ENCODE measurements around the gene CELF3. TPM values are rescaled to one million over a fixed set of nuclear protein-coding genes. Genes with fewer than 3 reads are reported as not detected.

The CELF3 gene
- total and polyA plus RNA-seq, 2 experiments from 2014 or later = 0.31 to 0.58 TPM

GRCh38 chr1:151653397-151653796 is 63.2 kb downstream of the CELF3 start:
- H3K4me3 Mint-ChIP-seq = no peak overlapping the region
- H3K4me3 ChIP-seq = no peak overlapping the region

More at GRCh38 chr1:151653397-151653796, 63.2 kb downstream of the CELF3 start:
- DNase-seq (ENCODE audit: low spot score) (no peak), ATAC-seq (no peak)
- TF ChIP-seq REST (IDR thresholded peaks at IDR 0.05; ENCODE audit: unreplicated experiment) (no peak), JUNB (IDR thresholded peaks at IDR 0.05; ENCODE audit: unreplicated experiment) (no peak), EZH2 (IDR thresholded peaks at IDR 0.05; ENCODE audit: low read depth, unreplicated experiment) (no peak), ZNF331 (CRISPR knock-in tag; IDR thresholded peaks at IDR 0.05; ENCODE audit: low read depth) (no peak), EZH2phosphoT487 (IDR thresholded peaks at IDR 0.05; ENCODE audit: unreplicated experiment) (no peak), CREB1 (CRISPR knock-in tag; IDR thresholded peaks at IDR 0.05; ENCODE audit: low read depth) (no peak), POLR2AphosphoS5 (IDR thresholded peaks at IDR 0.05; ENCODE audit: low read depth) (no peak), ZNF114 (CRISPR knock-in tag; IDR thresholded peaks at IDR 0.05) (no peak), ZNF462 (CRISPR knock-in tag; IDR thresholded peaks at IDR 0.05) (no peak)
- Histone ChIP-seq H4K20me1 (replicated peaks; ENCODE audit: insufficient read depth) (0 out of 2 replicates have a peak, but pooled peaks cover 8% of the 10 kb centered on the region), H3K27me3 (ENCODE audit: insufficient read depth) (no peaks in the 10 kb centered on the region), H3K27ac (ENCODE audit: low read depth) (no peak overlapping the region), H3K36me3 (ENCODE audit: insufficient read depth) (no peaks in the 10 kb centered on the region), H3K9me2 (ENCODE audit: insufficient read depth) (no peaks in the 10 kb centered on the region), H3K4me2 (no peak overlapping the region), H2AFZ (no peak overlapping the region), H3K79me2 (replicated peaks; ENCODE audit: insufficient read depth) (peaks cover 39% of the 10 kb centered on the region), H3K4me1 (ENCODE audit: insufficient read depth) (0 out of 2 replicates have a peak, but pooled peaks cover 3% of the 10 kb centered on the region), H3F3A (replicated peaks; ENCODE audit: low read depth) (no peaks in the 10 kb centered on the region)
- Mint-ChIP-seq H3K9me3 (peaks cover 18% of the 10 kb centered on the region), H3K27me3 (ENCODE audit: insufficient read depth, low read depth, poor library complexity) (no peaks in the 10 kb centered on the region), H3K4me1 (no peaks in the 10 kb centered on the region), H3K27ac (no peak overlapping the region), H3K36me3 (ENCODE audit: low read depth) (peaks cover 58% of the 10 kb centered on the region)

Small RNA genes lying within 50 kb of the gene (small RNA-seq; reads per million reads assigned to genes)
- not detected for gene RNU6-662P (ENCODE audit: low replicate concordance)

Other genes with a start within 250 kb of the CELF3 start
- gene CGN, start 205.4 kb downstream of the CELF3 start, total RNA-seq (2014; rRNA removed; shearing (Covaris generic)) = 37.0 and 46.1 TPM in 2 replicates
- gene CGN, start 205.4 kb downstream of the CELF3 start, polyA plus RNA-seq (2016; fragmentation: Nextera tagmentation; extraction: Ambion mirVana) = 11.8 and 13.9 TPM in 2 replicates
- gene TUFT1, start 176.5 kb downstream of the CELF3 start, total RNA-seq (2014; rRNA removed; shearing (Covaris generic)) = 10.4 and 11.9 TPM in 2 replicates
- gene TUFT1, start 176.5 kb downstream of the CELF3 start, polyA plus RNA-seq (2016; fragmentation: Nextera tagmentation; extraction: Ambion mirVana) = 5.6 and 6.0 TPM in 2 replicates
- gene SNX27, start 104.8 kb downstream of the CELF3 start, total RNA-seq (2014; rRNA removed; shearing (Covaris generic)) = 58.6 and 59.7 TPM in 2 replicates
- 34.0 and 40.6 TPM in 2 replicates for gene SNX27, start 104.8 kb downstream of the CELF3 start, polyA plus RNA-seq (2016; fragmentation: Nextera tagmentation; extraction: Ambion mirVana)
- gene RIIAD1, start 4.7 kb upstream of the CELF3 start, total RNA-seq (2014; rRNA removed; shearing (Covaris generic)) = not detected in 2 replicates
- not detected in 2 replicates for gene RIIAD1, start 4.7 kb upstream of the CELF3 start, polyA plus RNA-seq (2016; fragmentation: Nextera tagmentation; extraction: Ambion mirVana)
- gene MRPL9, start 46.7 kb upstream of the CELF3 start, total RNA-seq (2014; rRNA removed; shearing (Covaris generic)) = 88.5 and 89.0 TPM in 2 replicates
- 126 TPM in 2 replicates for gene MRPL9, start 46.7 kb upstream of the CELF3 start, polyA plus RNA-seq (2016; fragmentation: Nextera tagmentation; extraction: Ambion mirVana)
- gene TDRKH, start 73.7 kb upstream of the CELF3 start, total RNA-seq (2014; rRNA removed; shearing (Covaris generic)) = 19.6 and 25.6 TPM in 2 replicates
- 8.9 and 10.2 TPM in 2 replicates for gene TDRKH, start 73.7 kb upstream of the CELF3 start, polyA plus RNA-seq (2016; fragmentation: Nextera tagmentation; extraction: Ambion mirVana)
- not detected in 2 replicates for gene LINGO4, start 88.6 kb upstream of the CELF3 start, total RNA-seq (2014; rRNA removed; shearing (Covaris generic))
- gene LINGO4, start 88.6 kb upstream of the CELF3 start, polyA plus RNA-seq (2016; fragmentation: Nextera tagmentation; extraction: Ambion mirVana) = not detected in 2 replicates
- gene RORC, start 115.0 kb upstream of the CELF3 start, total RNA-seq (2014; rRNA removed; shearing (Covaris generic)) = 0.97 and 1.6 TPM in 2 replicates
- gene RORC, start 115.0 kb upstream of the CELF3 start, polyA plus RNA-seq (2016; fragmentation: Nextera tagmentation; extraction: Ambion mirVana) = 0.26 and 0.29 TPM in 2 replicates
- gene C2CD4D, start 123.0 kb upstream of the CELF3 start, total RNA-seq (2014; rRNA removed; shearing (Covaris generic)) = 0.35 TPM in 1 of 2 replicates, not detected in the other
- gene C2CD4D, start 123.0 kb upstream of the CELF3 start, polyA plus RNA-seq (2016; fragmentation: Nextera tagmentation; extraction: Ambion mirVana) = 0.82 and 0.92 TPM in 2 replicates
- gene THEM5, start 136.9 kb upstream of the CELF3 start, total RNA-seq (2014; rRNA removed; shearing (Covaris generic)) = not detected in 2 replicates
- gene THEM5, start 136.9 kb upstream of the CELF3 start, polyA plus RNA-seq (2016; fragmentation: Nextera tagmentation; extraction: Ambion mirVana) = 0.38 TPM in 1 of 2 replicates, not detected in the other
- gene THEM4, start 192.7 kb upstream of the CELF3 start, total RNA-seq (2014; rRNA removed; shearing (Covaris generic)) = 10.3 and 13.4 TPM in 2 replicates
- gene THEM4, start 192.7 kb upstream of the CELF3 start, polyA plus RNA-seq (2016; fragmentation: Nextera tagmentation; extraction: Ambion mirVana) = 19.5 and 20.4 TPM in 2 replicates